Keratinocyte (primary cell): ENCODE measurements around the gene CS. TPM values are rescaled to one million over a fixed set of nuclear protein-coding genes. Genes with fewer than 3 reads are reported as not detected.

Experiments used
- DNase-seq: peaks from one replicate; pipeline ENCODE4 v3.0.0-alpha.2; 2011; ENCODE audit warnings: low read depth, missing footprints, low spot score
- FAIRE-seq: peaks from 2 replicates; lab custom pipeline; 2011; peaks lifted over from hg19 to GRCh38; lab: Jason Lieb, UNC
- H2AFZ ChIP-seq: 2 replicates; pipeline ENCODE4 v1.6.0; 2012; ENCODE audit warnings: low read length, control low read depth, inconsistent platforms; ENCODE audit not compliant: control insufficient read depth
- H3K27ac ChIP-seq: 2 replicates; pipeline ENCODE4 v1.5.1; 2011; ENCODE audit warnings: low read length; ENCODE audit not compliant: control insufficient read depth, insufficient read depth
- H3K27me3 ChIP-seq: 3 replicates; pipeline ENCODE4 v1.6.0; 2011; ENCODE audit warnings: low read length; ENCODE audit not compliant: control insufficient read depth, insufficient read depth; ENCODE audit errors: extremely low read depth
- H3K36me3 ChIP-seq, 2 experiments: 2 replicates in 1 of 2; 3 replicates in 1 of 2; pipeline ENCODE4 v1.5.1; 2011; ENCODE audit warnings: low read length in 2 of 2, mild to moderate bottlenecking in 1 of 2; ENCODE audit not compliant: control insufficient read depth in 2 of 2, insufficient read depth in 2 of 2; ENCODE audit errors: extremely low read depth in 1 of 2
- H3K4me1 ChIP-seq: 3 replicates; pipeline ENCODE4 v1.5.1; 2011; ENCODE audit warnings: low read length; ENCODE audit not compliant: control insufficient read depth, insufficient read depth; ENCODE audit errors: extremely low read depth
- H3K4me2 ChIP-seq: 3 replicates; pipeline ENCODE4 v1.6.0; 2011; ENCODE audit warnings: low read depth, low read length; ENCODE audit not compliant: control insufficient read depth, insufficient read depth; ENCODE audit errors: extremely low read depth
- H3K4me3 ChIP-seq, 3 experiments: fragments of 200-600 bp in 1 of 3; sonication (generic) in 1 of 3; 2 replicates in 2 of 3; 3 replicates in 1 of 3; pipeline ENCODE4 v1.5.1; 2011 to 2016; ENCODE audit warnings: low read length in 3 of 3, mild to moderate bottlenecking in 3 of 3, control low read depth in 2 of 3, inconsistent platforms in 1 of 3, low read depth in 1 of 3, mixed read lengths in 1 of 3, mixed run types in 1 of 3, moderate library complexity in 1 of 3; ENCODE audit not compliant: control insufficient read depth in 2 of 3, insufficient read depth in 2 of 3; ENCODE audit errors: extremely low read depth in 1 of 3
- H3K79me2 ChIP-seq: 2 replicates; pipeline ENCODE4 v1.6.0; 2012; ENCODE audit warnings: low read length; ENCODE audit not compliant: control insufficient read depth, insufficient read depth
- H3K9ac ChIP-seq: 3 replicates; pipeline ENCODE4 v1.6.0; 2011; ENCODE audit warnings: low read length; ENCODE audit not compliant: control insufficient read depth, insufficient read depth; ENCODE audit errors: extremely low read depth
- H3K9me1 ChIP-seq: 3 replicates; pipeline ENCODE4 v1.6.0; 2011; ENCODE audit warnings: low read length; ENCODE audit not compliant: control insufficient read depth, insufficient read depth; ENCODE audit errors: extremely low read depth
- H3K9me3 ChIP-seq: 2 replicates; pipeline ENCODE4 v1.5.1; 2012; ENCODE audit warnings: low read depth, low read length; ENCODE audit not compliant: control insufficient read depth
- H4K20me1 ChIP-seq: 3 replicates; pipeline ENCODE4 v1.6.0; 2011; ENCODE audit warnings: low read length; ENCODE audit not compliant: control insufficient read depth, insufficient read depth; ENCODE audit errors: extremely low read depth
- EZH2 ChIP-seq: IDR thresholded peaks from one replicate; pipeline ENCODE4 v1.6.1; 2012; ENCODE audit warnings: inconsistent platforms, mild to moderate bottlenecking, low read length, moderate library complexity
- dilution Hi-C: fragments of 300-500 bp; cut with MboI; formaldehyde crosslinking; loops from one replicate; pipeline ENCODE4 v1.7.0; 2020; ENCODE audit warnings: low sequenced_read_pairs; ENCODE audit not compliant: extremely low pct_ligation_motif_present
- polyA plus RNA-seq, 5 experiments: library from polyadenylated mRNA; depleted of rRNA in 3 of 5; stranded (reverse) in 3 of 5; stranded (forward) in 1 of 5; unstranded in 1 of 5; fragments of >200 nt; gene quantifications; 1 replicate in 1 of 5; 2 replicates in 3 of 5; 3 replicates in 1 of 5; pipeline versions ENCODE4 v1.2.1 to v1.2.3, GENCODE V29; 2011 to 2012; ENCODE audit warnings: missing spikeins in 2 of 5, low read depth in 1 of 5, low replicate concordance in 1 of 5
- TF ChIP-seq, protein P1 (sequence below), 3 experiments: IDR thresholded peaks in 1 of 3; conservative IDR thresholded peaks in 1 of 3; optimal IDR thresholded peaks in 1 of 3; 2 replicates in 2 of 3; 3 replicates in 1 of 3; pipeline versions ENCODE3 to v1.5.1; 2011; ENCODE audit warnings: low read length in 3 of 3, mild to moderate bottlenecking in 3 of 3, moderate library complexity in 2 of 3, control low read depth in 1 of 3, inconsistent platforms in 1 of 3; ENCODE audit not compliant: insufficient read depth in 2 of 3; ENCODE audit errors: extremely low read depth in 1 of 3

The CS gene
- polyA plus RNA-seq, 1 donor (not counting 4 experiments of a cell fraction or from before 2014, with no cell fraction given), result 105 TPM

- Histone ChIP-seq H3K27me3 (no peaks in the 10 kb centered on the region), H2AFZ (no peak overlapping the region), H3K4me3 (no peak overlapping the region), H3K4me2 (no peak overlapping the region), H3K9ac (no peak overlapping the region), H3K9me3 (no peaks in the 10 kb centered on the region), H4K20me1 (no peaks in the 10 kb centered on the region), H3K9me1 (no peaks in the 10 kb centered on the region), H3K4me1 (peaks cover 12% of the 10 kb centered on the region), H3K79me2 (peaks cover 5% of the 10 kb centered on the region), H3K27ac (no peak overlapping the region), H3K36me3 (peaks cover 8 to 13% of the 10 kb centered on the region in 2 experiments)
- dilution Hi-C loops, result no loop called here
- no peak for DNase-seq
- TF ChIP-seq, protein P1, sequence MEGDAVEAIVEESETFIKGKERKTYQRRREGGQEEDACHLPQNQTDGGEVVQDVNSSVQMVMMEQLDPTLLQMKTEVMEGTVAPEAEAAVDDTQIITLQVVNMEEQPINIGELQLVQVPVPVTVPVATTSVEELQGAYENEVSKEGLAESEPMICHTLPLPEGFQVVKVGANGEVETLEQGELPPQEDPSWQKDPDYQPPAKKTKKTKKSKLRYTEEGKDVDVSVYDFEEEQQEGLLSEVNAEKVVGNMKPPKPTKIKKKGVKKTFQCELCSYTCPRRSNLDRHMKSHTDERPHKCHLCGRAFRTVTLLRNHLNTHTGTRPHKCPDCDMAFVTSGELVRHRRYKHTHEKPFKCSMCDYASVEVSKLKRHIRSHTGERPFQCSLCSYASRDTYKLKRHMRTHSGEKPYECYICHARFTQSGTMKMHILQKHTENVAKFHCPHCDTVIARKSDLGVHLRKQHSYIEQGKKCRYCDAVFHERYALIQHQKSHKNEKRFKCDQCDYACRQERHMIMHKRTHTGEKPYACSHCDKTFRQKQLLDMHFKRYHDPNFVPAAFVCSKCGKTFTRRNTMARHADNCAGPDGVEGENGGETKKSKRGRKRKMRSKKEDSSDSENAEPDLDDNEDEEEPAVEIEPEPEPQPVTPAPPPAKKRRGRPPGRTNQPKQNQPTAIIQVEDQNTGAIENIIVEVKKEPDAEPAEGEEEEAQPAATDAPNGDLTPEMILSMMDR (optimal IDR thresholded peaks at IDR 0.05 in 1 of 3, IDR thresholded peaks at IDR 0.05 in 1 of 3, conservative IDR thresholded peaks at IDR 0.05 in 1 of 3; ENCODE audit: extremely low read depth in 1 of 3, insufficient read depth in 2 of 3, low read length in 3 of 3), result no peak
- no peak for TF ChIP-seq EZH2
- FAIRE-seq, result no peak
These were observed 4.1 kb upstream of the CS start for GRCh38 chr12:56304276-56304675.

GRCh38 chr12:56300644-56301464, 724 bp upstream of the CS start:
- dilution Hi-C loops, result no loop called here
- H3K9ac ChIP-seq, result peak overlapping the region; percentile 96
- peak overlapping the region; percentile 88 for H3K27ac ChIP-seq
- peaks cover 21% of the 10 kb centered on the region for H3K4me1 ChIP-seq
- H3K9me1 ChIP-seq, result no peaks in the 10 kb centered on the region
- peaks cover 40% of the 10 kb centered on the region for H3K79me2 ChIP-seq
- FAIRE-seq, result no peak
- no peak for DNase-seq
- peaks cover 6 to 12% of the 10 kb centered on the region in 2 experiments for H3K36me3 ChIP-seq
- H4K20me1 ChIP-seq, result no peaks in the 10 kb centered on the region
- no peaks in the 10 kb centered on the region for H3K27me3 ChIP-seq
- no peak for TF ChIP-seq EZH2
- TF ChIP-seq, protein P1 (optimal IDR thresholded peaks at IDR 0.05 in 1 of 3, IDR thresholded peaks at IDR 0.05 in 1 of 3, conservative IDR thresholded peaks at IDR 0.05 in 1 of 3; ENCODE audit: extremely low read depth in 1 of 3, insufficient read depth in 2 of 3, low read length in 3 of 3), result no peak
- peak overlapping the region; percentile 75 for H2AFZ ChIP-seq
- no peaks in the 10 kb centered on the region for H3K9me3 ChIP-seq
- peak overlapping the region; percentile 72 to 81 (median 78) for H3K4me3 ChIP-seq
- peak overlapping the region; percentile 100 for H3K4me2 ChIP-seq
